GM12864 (cell line): ENCODE measurements around the gene GALNT2.

Experiments used
- DNase-seq: peaks from one replicate; pipeline ENCODE4 v3.0.0-alpha.2; 2011; ENCODE audit warnings: low read depth
- H3K4me3 ChIP-seq: 2 replicates; pipeline ENCODE4 v1.5.1; 2011; ENCODE audit warnings: mild to moderate bottlenecking, low read depth, low read length, control low read depth
- CTCF ChIP-seq: IDR thresholded peaks from 2 replicates; pipeline ENCODE4 v1.5.1; 2011; ENCODE audit warnings: low read depth, mild to moderate bottlenecking, moderate library complexity, low read length, control low read depth, inconsistent platforms; ENCODE audit errors: missing control alignments

GALNT2 gene

GRCh38 chr1:230259621-230260020 lies 192.6 kb downstream of the GALNT2 start:
- TF ChIP-seq CTCF, result no peak
- no peak for DNase-seq
- no peak overlapping the region for H3K4me3 ChIP-seq

- no peak overlapping the region for H3K4me3 ChIP-seq
- TF ChIP-seq CTCF, result no peak
- DNase-seq, result no peak
Observed at GRCh38 chr1:230260831-230261230, 193.8 kb downstream of the GALNT2 start.

- DNase-seq, result no peak
- H3K4me3 ChIP-seq, result no peak overlapping the region
Observed at GRCh38 chr1:230261928-230262650, 195.1 kb downstream of the GALNT2 start.

GRCh38 chr1:230262867-230263567 lies 196.0 kb downstream of the GALNT2 start:
- no peak overlapping the region for H3K4me3 ChIP-seq
- DNase-seq, result no peak
- TF ChIP-seq CTCF, result no peak

More at GRCh38 chr1:230261928-230262650, 195.1 kb downstream of the GALNT2 start:
- TF ChIP-seq CTCF, result no peak

- H3K4me3 ChIP-seq, result no peak overlapping the region
- no peak for TF ChIP-seq CTCF
- no peak for DNase-seq
Observed at GRCh38 chr1:230263568-230264195, 196.6 kb downstream of the GALNT2 start.

GRCh38 chr1:230264342-230264741 lies 197.3 kb downstream of the GALNT2 start:
- no peak overlapping the region for H3K4me3 ChIP-seq
- no peak for TF ChIP-seq CTCF
- DNase-seq, result no peak
